GM18868 (cell line): ENCODE measurements around the gene PACC1.
"Not testable (repeated sequence)": the region's sequence is repeated elsewhere in the genome, so short reads cannot be mapped to it uniquely, and the experiment has no call there.

Experiments used
- ATAC-seq: cut with Tn5 transposase; IDR thresholded peaks from one replicate; pipeline ENCODE4 v1.9.1; 2021; ENCODE audit warnings: mild to moderate bottlenecking, moderate library complexity; ENCODE audit not compliant: unreplicated experiment

Gene PACC1

DNA sequence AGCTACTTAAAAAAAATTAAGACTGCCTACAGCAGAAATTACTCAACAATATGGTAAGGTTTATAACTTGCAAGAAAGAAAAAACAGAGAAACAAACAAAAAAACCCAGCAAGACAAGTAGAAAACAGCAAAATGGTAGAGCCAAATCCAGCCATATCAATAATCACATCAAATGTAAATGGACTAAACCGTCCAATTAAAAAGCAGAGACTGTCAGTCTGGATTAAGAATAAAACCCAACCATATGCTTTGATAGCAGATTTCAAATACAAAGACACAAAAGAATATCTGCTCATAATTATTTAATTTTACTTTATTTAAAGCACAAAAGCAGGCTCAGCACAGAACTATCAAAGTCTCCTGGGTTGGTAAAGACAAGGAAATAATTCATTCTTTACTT, 17.5 kb downstream of the PACC1 start:
- no peak for ATAC-seq

DNA sequence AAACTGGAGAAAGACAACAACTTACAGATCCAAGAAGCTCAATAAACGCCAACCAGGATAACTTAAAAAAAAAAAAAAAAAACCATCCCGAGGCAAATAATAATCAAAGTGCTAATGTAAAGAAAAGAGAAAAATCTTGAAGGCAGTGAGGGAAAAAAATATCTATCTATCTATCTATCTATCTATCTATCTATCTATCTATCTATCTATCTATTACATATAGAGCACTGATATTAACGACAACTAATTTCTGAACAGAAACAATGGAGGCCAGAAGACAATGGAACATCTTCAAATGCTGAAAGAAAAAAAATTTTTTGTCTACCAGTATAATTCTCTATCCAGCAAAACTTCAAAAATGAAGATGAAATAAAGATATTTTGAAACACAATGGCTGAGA, 18.0 kb downstream of the PACC1 start:
- ATAC-seq: no peak

DNA sequence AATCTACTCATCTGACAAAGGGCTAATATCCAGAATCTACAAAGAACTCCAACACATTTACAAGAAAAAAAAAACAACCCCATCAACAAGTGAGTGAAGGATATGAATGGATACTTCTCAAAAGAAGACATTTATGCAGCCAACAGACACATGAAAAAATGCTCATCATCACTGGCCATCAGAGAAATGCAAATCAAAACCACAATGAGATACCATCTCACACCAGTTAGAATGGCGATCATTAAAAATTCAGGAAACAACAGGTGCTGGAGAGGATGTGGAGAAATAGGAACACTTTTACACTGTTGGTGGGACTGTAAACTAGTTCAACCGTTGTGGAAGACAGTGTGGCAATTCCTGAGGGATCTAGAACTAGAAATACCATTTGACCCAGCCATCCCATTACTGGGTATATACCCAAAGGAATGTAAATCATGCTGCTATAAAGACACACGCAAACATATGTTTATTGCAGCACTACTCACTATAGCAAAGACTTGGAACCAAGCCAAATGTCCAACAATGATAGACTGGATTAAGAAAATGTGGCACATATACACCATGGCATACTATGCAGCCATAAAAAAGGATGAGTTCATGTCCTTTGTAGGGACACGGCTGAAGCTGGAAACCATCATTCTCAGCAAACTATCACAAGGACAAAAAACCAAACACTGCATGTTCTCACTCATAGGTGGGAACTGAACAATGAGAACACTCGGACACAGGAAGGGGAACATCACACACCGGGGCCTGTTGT, 18.8 kb downstream of the PACC1 start:
- not testable (repeated sequence) for ATAC-seq

GRCh38 chr1:212388985-212389716, 25.5 kb downstream of the PACC1 start:
- no peak for ATAC-seq

DNA sequence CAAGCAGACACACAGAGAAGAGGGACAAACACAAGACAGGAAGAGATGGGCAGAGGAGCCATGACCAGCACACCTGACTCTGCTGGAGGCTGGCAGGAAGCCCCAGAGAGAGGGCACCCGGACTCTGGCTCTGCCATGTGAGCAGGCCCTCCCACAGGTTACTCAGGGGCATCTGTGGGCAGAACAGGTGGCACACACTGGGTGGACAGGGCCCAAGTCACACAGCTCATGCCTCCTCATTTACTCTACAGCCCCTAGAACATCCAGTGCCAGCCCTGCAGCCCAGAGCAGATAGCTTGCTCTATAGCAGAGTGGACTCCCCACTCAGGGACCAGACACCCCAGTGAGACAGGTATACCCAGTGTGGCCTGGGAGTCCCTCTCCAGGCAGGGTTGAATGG, 28.7 kb downstream of the PACC1 start:
- no peak for ATAC-seq

DNA sequence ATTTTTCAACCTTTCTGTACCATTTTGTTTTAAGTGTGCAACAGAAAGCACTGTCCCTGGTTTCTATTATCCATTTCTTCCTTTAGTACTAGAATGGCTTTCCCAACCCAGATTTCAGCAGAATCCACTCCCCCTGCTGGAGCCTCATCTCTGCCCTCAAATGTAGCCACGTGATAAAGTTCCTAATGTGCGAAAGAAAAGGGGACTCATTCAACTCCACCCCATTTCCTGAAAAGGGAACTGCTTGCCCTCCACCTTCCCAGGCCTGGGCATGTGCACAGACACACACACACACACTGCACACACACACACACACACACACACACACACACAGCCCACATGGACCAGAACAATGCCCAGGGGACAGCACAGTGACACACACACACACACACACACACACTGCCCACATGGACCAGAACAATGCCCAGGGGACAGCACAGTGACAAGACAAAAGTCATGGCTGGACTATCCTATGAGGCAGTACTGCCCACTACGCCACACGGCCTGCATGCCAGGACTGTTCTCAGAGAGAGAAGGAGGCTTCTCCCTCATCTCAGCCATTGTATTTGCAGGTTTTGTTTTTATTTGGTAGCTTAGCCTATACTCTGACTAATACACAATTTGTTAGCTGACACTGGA, 33.2 kb downstream of the PACC1 start:
- ATAC-seq: no peak

- ATAC-seq: no peak
Observed at GRCh38 chr1:212379366-212379765, 35.3 kb downstream of the PACC1 start.

GRCh38 chr1:212377644-212378043, 37.0 kb downstream of the PACC1 start:
- no peak for ATAC-seq

GRCh38 chr1:212375986-212376385, 38.7 kb downstream of the PACC1 start:
- no peak for ATAC-seq

GRCh38 chr1:212368073-212368484, 46.6 kb downstream of the PACC1 start:
- ATAC-seq: peak; percentile 81

GRCh38 chr1:212367474-212368072, 47.1 kb downstream of the PACC1 start:
- no peak for ATAC-seq

- no peak for ATAC-seq
Observed at GRCh38 chr1:212366901-212367300, 47.8 kb downstream of the PACC1 start.

DNA sequence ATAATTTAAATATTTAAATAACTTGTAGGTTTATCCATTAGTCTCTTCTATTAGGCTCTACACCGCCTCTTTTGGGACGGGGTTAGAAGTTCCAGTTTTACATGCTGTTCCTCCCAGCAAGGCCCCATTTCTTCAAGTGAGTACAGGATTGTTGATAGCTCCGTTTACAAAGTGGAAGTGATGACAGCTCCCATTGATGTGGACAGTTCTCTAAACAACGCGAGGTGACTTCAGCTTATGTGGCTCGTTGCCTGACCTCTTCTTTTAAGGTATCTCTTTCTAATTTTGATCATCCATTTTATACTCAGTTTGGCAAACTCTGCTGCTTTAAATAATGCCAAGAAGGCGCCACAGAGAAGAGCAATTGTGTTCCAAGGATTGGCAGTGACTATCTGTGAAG, 49.7 kb downstream of the PACC1 start:
- ATAC-seq: no peak

- ATAC-seq: no peak
Observed at GRCh38 chr1:212359794-212360479, 54.7 kb downstream of the PACC1 start.

DNA sequence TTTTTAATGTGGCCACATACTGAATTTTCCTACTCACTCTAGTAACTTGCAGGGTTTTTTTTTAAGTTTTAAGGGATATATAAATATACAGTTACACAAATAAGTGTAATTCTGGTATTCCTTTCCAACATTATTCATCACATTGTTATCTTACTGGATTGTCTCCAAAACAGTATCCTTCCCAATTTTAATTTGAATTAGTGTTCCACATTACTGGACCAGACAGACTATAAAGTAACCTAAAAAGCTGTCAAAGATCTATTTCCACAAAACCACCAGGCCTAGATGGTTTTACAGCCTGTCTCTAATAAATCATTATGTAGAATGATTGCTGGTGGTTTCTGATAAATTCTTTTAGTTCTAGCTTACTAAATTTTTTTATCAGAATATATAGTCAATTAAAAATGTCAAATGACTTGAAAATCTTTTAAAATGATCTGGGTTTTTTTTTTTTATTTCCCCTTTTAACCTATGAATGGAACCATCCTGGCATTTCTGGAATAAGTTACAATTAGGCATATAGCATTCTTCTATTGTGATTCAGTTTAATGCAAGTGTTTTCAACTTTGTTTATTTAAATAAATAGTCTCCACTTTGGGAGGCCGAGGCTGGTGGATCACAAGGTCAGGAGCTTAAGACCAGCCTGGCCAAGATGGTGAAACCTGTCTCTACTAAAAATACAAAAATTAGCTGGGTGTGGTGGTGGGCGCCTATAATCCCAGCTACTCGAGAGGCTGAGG, 59.3 kb downstream of the PACC1 start:
- ATAC-seq: no peak

DNA sequence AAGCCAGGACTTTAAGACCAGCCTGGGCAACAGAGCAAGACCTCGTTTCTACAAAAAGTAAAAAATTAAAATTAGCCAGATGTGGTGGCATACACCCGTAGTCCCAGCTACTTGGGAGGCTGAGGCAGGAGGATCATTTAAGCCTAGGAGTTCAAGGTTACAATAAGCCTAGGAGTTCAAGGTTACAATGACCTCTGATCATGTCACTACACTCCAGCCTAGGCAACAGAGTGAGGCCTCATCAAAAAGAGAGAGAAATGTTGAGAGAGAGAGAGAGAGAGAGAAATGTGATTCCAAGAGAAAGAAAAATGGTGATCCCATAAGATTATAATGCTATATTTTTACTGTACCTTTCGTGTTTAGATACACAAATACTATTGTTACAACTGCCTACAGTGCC, 60.2 kb downstream of the PACC1 start:
- no peak for ATAC-seq

DNA sequence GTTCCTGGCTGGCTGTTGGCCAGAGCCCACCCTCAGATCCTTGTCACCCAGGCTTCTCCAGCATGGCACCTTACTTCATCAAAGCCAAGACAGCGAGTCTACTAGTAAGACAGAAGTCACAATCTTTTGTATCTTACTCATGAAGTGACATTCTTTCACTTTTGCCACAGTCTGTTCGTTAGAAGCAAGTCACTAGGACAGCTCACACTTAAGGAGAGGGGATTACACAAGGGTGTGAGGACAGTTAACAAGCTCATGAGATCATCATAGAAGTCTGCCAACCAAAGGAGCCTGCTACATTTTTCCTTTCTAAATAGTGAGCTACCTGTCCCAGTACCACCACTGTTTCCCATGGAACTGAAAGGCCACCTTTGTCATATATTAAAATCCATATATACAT, 61.5 kb downstream of the PACC1 start:
- ATAC-seq: no peak

DNA sequence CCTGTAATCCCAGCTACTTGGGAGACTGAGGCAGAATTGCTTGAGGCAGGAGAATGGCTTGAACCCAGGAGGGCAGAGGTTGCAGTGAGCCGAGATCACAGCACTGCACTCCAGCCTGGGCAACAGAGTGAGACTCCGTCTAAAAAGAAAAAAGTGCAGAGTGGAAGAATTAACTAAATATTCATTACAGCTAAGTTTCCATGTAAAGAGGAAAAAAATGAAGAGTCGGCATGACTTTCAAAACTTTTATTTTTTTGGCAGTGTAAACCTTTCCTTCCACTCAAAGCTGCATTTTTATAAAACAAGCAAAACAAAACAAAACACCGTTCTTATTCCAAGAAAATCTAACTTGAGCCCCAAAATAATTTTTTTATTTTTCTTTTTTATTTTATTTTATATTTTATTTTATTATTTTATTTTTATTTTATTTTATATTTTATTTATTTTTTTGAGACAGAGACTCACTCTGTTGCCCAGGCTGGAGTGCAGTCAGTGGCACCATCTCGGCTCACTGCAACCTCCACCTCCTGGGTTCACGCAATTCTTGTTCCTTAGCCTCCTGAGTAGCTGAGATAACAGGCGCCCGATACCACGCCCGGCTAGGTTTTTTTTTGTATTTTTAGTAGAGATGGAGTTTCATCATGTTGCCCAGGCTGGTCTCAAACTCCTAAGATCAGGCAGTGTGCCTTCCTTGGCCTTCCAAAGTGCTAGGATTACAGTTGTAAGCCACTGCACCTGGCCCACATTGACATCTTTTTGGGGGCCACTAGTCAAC, 62.9 kb downstream of the PACC1 start:
- ATAC-seq: no peak

GRCh38 chr1:212346601-212347000, 68.1 kb downstream of the PACC1 start:
- ATAC-seq: no peak

DNA sequence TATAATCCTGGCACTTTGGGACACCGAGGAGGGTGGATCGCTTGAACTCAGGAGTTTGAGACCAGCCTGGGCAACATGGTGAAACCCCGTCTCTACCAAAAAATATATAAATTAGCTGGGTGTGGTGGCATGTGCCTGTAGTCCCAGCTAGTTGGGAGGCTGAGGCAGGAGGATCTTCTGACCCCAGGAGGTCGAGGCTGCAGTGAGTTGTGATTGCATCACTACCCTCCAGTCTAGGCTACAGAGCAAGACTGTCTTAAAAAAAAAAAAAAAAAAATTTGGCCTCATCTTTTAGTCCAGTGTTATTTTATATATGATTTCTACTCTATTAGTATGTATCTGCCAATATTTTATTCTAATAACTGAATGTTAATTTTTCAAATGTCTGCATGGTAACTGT, 69.8 kb downstream of the PACC1 start:
- no peak for ATAC-seq
